Thyroid gland (tissue), 4 donors: ENCODE data around the gene SAT1.

ENCODE experiments used
- POLR2A ChIP-seq, 2 donors: fragments of 450-650 bp; IDR thresholded peaks; one replicate each; pipeline ENCODE4 v1.6.1; 2017; ENCODE audit warnings: antibody characterized with exemption in 2 of 2, mild to moderate bottlenecking in 2 of 2, moderate library complexity in 1 of 2
- TF ChIP-seq, protein P1 (sequence below), 6 experiments: fragments of 200-600 bp in 3 of 6; fragments of 450-650 bp in 3 of 6; sonication (generic) in 3 of 6; IDR thresholded peaks; one replicate each; pipeline ENCODE4 v1.5.1; 2016 to 2019; ENCODE audit warnings: antibody characterized with exemption in 6 of 6, mild to moderate bottlenecking in 2 of 6, inconsistent platforms in 1 of 6, moderate library complexity in 1 of 6

DNA sequence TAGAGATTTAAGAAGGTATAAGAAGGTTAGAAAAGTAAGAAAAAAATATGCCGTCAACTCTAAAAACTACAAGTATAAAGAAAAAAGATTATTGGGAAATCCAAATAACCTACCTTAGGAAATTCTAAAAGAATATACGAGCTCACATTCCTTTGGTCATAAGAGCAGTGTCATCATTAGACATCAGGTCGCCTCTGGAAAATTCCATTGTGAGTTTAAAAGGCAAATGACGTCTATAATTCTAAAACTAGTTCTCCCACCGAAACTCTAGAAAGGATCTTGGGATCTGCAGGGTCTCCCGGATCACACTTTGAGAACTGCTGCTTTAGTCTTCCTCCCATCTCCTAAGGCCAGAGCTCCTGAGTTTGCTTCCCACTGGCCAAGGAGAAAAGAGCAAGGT lies 518 bp upstream of the SAT1 start:
- TF ChIP-seq, protein P1, sequence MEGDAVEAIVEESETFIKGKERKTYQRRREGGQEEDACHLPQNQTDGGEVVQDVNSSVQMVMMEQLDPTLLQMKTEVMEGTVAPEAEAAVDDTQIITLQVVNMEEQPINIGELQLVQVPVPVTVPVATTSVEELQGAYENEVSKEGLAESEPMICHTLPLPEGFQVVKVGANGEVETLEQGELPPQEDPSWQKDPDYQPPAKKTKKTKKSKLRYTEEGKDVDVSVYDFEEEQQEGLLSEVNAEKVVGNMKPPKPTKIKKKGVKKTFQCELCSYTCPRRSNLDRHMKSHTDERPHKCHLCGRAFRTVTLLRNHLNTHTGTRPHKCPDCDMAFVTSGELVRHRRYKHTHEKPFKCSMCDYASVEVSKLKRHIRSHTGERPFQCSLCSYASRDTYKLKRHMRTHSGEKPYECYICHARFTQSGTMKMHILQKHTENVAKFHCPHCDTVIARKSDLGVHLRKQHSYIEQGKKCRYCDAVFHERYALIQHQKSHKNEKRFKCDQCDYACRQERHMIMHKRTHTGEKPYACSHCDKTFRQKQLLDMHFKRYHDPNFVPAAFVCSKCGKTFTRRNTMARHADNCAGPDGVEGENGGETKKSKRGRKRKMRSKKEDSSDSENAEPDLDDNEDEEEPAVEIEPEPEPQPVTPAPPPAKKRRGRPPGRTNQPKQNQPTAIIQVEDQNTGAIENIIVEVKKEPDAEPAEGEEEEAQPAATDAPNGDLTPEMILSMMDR (IDR thresholded peaks at IDR 0.05) = no peak
- no peak for TF ChIP-seq POLR2A (IDR thresholded peaks at IDR 0.05)
